NK-92 (cell line): ENCODE data around the gene FDCSP.
"Not testable (repeated sequence)": the region's sequence is repeated elsewhere in the genome, so short reads cannot be mapped to it uniquely, and the experiment has no call there.

ENCODE experiments used
- DNase-seq: peaks from one replicate; lab custom pipeline; 2025; ENCODE audit not compliant: unreplicated experiment; lab: John Stamatoyannopoulos, UW

FDCSP gene

GRCh38 chr4:70239131-70239883, 13.4 kb downstream of the FDCSP start:
- DNase-seq = no peak

GRCh38 chr4:70239884-70240591, 14.1 kb downstream of the FDCSP start:
- DNase-seq = no peak

DNA sequence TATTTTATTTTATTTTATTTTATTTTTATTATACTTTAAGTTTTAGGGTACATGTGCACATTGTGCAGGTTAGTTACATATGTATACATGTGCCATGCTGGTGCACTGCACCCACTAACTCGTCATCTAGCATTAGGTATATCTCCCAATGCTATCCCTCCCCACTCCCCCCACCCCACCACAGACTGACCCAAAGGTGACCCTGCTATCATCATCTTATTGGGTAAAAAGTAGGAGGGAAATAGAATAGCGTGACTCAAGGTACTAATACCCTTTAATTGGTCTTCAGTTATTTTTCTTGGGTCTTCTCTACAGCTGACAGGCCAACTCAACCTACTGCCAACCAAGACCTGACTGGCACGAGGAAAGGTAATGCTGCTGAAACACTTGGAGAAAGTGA, 16.4 kb downstream of the FDCSP start, which contains the start of gene CSN3:
TSS of gene CSN3 (plus strand) at position 301 of the 400 bp plus-strand sequence. CDS start 2,223 bp downstream, outside the sequence.
- not testable (repeated sequence) for DNase-seq

DNA sequence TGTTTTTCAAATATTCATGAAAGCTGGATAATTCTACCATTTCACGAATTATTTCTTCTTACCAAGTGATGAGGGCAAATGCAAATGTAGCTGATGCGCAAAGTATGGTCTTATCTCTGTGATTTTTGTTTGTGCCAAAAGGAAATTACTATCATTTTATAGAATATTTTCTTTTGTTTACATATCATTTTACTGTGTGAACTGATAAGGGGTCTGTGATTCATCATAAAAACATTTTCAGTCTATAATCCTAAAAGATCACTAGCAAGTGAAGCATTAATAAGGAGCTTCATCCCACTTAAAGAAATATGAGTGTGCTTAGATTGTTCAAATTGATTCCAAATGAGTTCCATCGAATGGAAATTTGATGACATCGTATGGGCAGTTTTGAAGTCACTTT, 17.2 kb downstream of the FDCSP start:
- no peak for DNase-seq

DNA sequence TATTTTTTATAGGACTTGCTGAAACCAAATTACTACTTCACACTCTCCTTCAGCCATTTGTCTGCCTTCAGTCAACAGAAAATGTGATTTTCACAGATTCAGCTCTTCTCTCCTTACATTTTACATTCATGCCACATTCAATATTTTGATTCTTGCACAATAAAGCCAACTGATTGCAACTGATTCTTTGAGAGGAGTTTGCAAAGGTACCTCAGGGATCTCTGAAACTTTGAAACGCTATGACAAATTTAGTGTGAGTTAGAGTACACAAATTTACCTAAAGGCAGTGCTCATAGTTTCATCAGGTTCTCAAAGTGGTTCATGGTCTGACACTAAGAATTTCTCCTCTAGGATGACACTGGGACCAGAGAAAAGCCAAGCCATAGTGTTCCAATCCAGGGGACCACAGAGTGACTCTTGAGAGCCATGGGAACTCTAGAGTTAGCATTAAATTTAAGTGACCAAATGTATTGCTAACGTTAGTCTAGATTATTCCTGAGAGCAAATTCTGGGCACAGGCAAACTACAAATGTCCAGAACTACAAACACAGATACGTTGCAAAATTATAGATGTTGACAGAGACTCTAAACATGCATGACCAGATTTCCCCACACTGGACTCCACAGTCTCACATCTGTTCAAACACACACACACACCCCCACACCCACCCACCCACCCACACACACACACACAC, 25.5 kb downstream of the FDCSP start:
- no peak for DNase-seq

- DNase-seq = no peak
Measured at GRCh38 chr4:70251945-70252277, 26.0 kb downstream of the FDCSP start.

DNA sequence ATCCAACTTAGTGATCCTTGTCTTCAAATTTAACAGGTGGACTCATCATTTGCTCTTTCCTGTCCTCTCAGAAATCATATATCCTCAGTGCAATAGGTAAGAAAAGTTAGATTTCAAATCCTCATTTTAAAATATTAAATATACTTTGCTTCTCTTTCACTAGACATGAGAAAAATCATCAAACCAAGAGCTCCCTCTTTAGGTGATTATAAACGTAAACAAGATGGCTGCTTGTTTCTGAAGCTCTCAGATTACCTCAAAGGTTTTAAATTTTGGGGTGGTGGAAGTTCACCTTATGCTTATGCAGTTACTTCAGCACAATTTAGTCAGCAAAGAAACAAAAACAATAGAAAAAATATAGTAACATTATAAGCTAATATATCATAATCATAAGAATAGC, 43.8 kb downstream of the FDCSP start:
- DNase-seq = no peak

- no peak for DNase-seq
Measured at GRCh38 chr4:70277121-70277520, 51.2 kb downstream of the FDCSP start.

DNA sequence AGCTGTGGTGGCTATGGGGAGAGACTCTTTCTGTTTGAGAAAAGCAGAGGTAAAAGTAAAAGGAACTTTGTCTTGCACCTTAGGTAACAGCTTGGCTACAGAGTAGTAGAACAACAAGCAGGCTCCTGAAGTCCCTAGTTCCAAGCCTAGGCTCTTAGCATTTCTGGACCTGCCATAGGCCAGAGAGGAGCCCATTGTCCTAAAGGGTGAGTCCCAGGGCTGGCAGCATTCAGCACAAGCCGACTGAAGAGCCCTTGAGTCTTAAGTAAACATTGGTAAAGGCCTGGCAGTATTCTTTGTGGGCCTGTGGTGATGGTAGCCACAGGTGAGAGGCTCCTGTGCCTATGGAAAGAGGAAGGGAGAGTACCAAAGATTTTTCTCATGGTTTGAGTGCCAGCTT, 54.6 kb downstream of the FDCSP start:
- no peak for DNase-seq
